Astrocyte of the cerebellum (primary cell): Measurements from ENCODE around the gene DACT2.

Source experiments
- DNase-seq: peaks from one replicate; pipeline ENCODE4 v3.0.0-alpha.2; 2011; ENCODE audit warnings: low read depth
- H3K4me3 ChIP-seq: 2 replicates; pipeline ENCODE4 v1.5.1; 2011; ENCODE audit warnings: mild to moderate bottlenecking, low read depth, low read length, moderate library complexity
- CTCF ChIP-seq: IDR thresholded peaks from 2 replicates; pipeline ENCODE4 v1.5.1; 2012; ENCODE audit warnings: low read length, low read depth, moderate library complexity, mild to moderate bottlenecking; ENCODE audit errors: missing control alignments
- in situ Hi-C: cut with HindIII; loops from 2 replicates; pipeline ENCODE4 v1.10.0; 2017; ENCODE audit warnings: low sequenced_read_pairs

The DACT2 gene

DNA sequence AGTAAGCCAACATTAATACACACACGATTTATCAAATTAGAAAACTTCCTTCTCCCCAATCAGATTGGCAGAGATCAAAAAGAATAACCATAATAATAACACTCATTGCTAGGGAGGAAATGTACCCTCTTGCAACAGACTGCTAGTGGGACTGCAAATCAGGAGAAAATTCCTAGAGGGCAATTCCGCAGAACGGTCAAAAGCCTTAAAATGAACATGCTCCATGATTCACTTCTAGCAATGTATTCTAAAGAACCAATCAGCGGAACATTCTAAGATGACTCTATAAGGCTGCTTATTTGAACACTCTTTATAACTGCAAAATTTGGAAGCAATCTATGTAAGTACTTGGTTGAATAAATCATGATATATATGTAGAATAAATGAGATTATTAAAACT, 8.5 kb upstream of the DACT2 start:
- no peak overlapping the region for H3K4me3 ChIP-seq
- in situ Hi-C loops = no loop called here
- TF ChIP-seq CTCF = no peak
- no peak for DNase-seq

DNA sequence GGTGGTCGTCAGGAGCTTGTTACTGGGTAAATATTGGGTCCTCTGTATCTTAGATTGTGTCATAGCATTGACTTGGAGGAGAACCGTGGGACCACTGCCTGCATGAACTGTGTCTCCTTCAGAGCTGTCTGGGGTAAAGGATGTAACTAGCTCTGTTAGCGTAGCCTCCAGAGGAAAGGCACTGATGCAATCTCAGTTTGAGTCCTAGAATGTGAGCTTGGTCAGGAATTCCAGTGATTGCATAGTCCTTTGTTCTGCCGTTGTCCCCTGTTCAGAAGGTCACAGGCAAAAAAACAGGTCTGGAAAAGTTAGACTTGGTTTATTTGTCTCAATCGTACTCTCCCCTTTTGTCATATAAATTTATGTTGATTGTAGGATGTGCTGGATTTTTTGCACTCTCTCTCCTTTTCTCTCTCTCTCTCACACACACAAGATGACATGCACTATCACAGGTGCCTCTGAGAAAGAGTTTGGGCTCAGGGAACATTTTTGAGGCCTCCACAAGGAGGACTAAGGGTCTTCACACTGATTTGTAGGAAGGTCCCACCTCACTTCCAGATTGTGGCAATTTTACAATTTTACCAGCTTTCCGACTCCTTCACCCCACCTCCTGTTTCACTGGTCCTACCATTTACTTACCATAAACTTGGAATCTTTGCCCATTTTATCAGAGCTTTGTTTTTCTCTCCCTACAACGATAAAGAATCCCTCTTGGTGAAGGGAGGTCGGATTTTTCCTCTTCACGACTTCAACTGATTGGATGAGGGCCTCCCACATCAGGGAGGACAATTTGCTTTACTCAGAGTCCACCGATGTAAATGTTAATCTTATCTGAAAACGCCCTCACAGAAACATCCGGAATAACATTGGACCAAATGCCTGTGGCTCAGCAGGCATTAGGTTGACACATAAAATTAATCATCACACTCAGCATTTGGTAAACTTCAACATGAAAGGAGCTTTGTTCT, 7.0 kb upstream of the DACT2 start:
- no peak for DNase-seq
- in situ Hi-C loops = no loop called here
- no peak for TF ChIP-seq CTCF
- no peak overlapping the region for H3K4me3 ChIP-seq

- DNase-seq = no peak
- no peak overlapping the region for H3K4me3 ChIP-seq
- in situ Hi-C loops = no loop called here
- TF ChIP-seq CTCF = no peak
Measured at GRCh38 chr6:168322966-168323365, 3.4 kb upstream of the DACT2 start.

DNA sequence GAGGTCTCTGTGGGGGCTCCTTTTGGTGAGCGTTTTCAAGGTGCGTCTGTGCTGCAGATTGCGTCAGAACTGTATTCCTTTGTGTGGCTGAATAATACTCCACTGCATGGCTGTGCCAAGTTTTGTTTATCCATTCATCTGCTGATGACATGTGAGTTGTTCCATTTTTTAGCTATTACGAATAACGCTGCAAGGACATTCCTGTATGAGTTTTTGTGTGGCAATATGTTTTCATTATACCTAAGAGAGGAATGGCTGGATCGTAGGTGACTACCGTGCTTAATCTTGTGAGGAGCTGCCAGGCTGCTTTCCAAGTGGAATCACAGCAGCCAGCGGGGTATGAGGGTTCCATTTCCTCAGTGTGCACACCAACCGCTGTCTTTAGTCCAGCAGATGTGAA, 1.1 kb upstream of the DACT2 start:
- no peak for DNase-seq
- in situ Hi-C loops = no loop called here
- H3K4me3 ChIP-seq = no peak overlapping the region
- no peak for TF ChIP-seq CTCF

DNA sequence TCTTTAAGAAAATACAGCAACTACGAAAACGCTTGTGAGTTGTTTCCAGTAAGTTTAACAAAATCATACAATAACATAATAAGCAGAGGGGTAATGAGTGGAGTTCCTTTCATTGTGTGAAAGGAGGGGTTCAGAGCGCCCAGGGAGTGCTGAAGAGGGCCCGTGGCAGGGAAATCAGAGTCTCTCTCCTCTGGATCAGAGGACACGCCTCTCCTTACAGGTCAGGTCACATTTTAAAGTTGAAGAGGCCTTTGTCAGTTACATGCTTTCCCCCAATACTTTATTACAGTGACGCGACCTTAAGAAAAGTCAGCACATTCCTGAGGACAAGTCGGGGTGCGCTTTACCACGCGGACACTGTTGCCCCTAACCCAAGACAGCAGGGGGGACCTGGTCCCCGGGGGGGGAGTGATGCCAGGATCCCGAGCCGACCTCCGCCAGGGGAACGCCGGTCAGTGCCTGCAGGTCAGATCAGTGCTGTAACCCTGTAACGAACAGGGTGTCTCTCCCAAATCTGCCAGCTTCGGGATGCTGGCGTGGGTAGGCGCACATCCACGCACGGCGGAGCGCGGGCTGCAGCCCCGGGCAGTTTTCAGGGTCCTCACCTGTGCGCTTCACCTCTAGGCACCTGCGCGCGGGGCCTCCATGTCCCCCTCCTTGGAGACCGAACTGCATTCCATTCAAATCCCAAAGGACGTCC, 848 bp downstream of the DACT2 start:
- H3K4me3 ChIP-seq = no peak overlapping the region
- no peak for DNase-seq
- in situ Hi-C loops = no loop called here
- TF ChIP-seq CTCF = no peak

GRCh38 chr6:168318090-168318489, 1.5 kb downstream of the DACT2 start:
- H3K4me3 ChIP-seq = no peak overlapping the region
- DNase-seq = no peak
- TF ChIP-seq CTCF = no peak
- in situ Hi-C loops = no loop called here
